K562 (cell line): Measurements from ENCODE around the gene SNX33. TPM values are rescaled to one million over a fixed set of nuclear protein-coding genes. Genes with fewer than 3 reads are reported as not detected.

ENCODE experiments used
- ATF7 ChIP-seq: fragments of 450-650 bp; IDR thresholded peaks from 2 replicates; pipeline ENCODE4 v1.7.1; 2014; ENCODE audit warnings: mild to moderate bottlenecking, moderate library complexity
- BRD9 ChIP-seq: fragments of 450-650 bp; IDR thresholded peaks from 2 replicates; pipeline ENCODE4 v1.6.1; 2018; ENCODE audit warnings: low read depth; ENCODE audit not compliant: partially characterized antibody
- CBX5 ChIP-seq: IDR thresholded peaks from 2 replicates; pipeline ENCODE4 v1.6.1; 2014; ENCODE audit warnings: low read depth, borderline replicate concordance
- CHD2 ChIP-seq: IDR thresholded peaks from 2 replicates; pipeline ENCODE4 v1.6.1; 2011; ENCODE audit warnings: low read depth, low read length
- FOXA1 ChIP-seq: fragments of 450-650 bp; IDR thresholded peaks from 2 replicates; pipeline ENCODE4 v1.6.1; 2016; ENCODE audit warnings: mild to moderate bottlenecking, borderline replicate concordance
- FOXP1 ChIP-seq: sonication (generic); formaldehyde crosslinking; IDR thresholded peaks from 2 replicates; pipeline ENCODE4 v1.8.0; 2022; ENCODE audit warnings: mild to moderate bottlenecking, missing genetic modification reagents
- GABPA ChIP-seq: fragments of 200-800 bp; sonication (Bioruptor generic); conservative IDR thresholded peaks from 2 replicates; pipeline ENCODE4 v1.6.1; 2016; ENCODE audit warnings: low read depth, missing genetic modification characterization, missing compliant biosample characterization
- HDAC1 ChIP-seq, 2 experiments: fragments of 450-650 bp; IDR thresholded peaks; 2 replicates each; pipeline ENCODE4 v1.6.1; 2016 to 2017; ENCODE audit warnings: inconsistent platforms in 1 of 2, mild to moderate bottlenecking in 1 of 2, moderate library complexity in 1 of 2
- HDGF ChIP-seq: fragments of 450-650 bp; IDR thresholded peaks from 2 replicates; pipeline ENCODE4 v1.6.1; 2016
- HNRNPK ChIP-seq: fragments of 200-400 bp; formaldehyde crosslinking; IDR thresholded peaks from one replicate; pipeline ENCODE4 v1.6.1; 2018; ENCODE audit warnings: mild to moderate bottlenecking, low read depth, low read length; ENCODE audit not compliant: poor library complexity, severe bottlenecking
- KDM2B ChIP-seq: fragments of 250-450 bp; sonication (Bioruptor Pico); IDR thresholded peaks from 2 replicates; pipeline ENCODE4 v1.8.0; 2021; ENCODE audit warnings: mild to moderate bottlenecking, moderate library complexity
- KLF6 ChIP-seq: fragments of 250-450 bp; sonication (Bioruptor Pico); IDR thresholded peaks from 2 replicates; pipeline ENCODE4 v1.4.0; 2020; ENCODE audit warnings: mild to moderate bottlenecking, moderate library complexity, borderline replicate concordance
- MCM2 ChIP-seq: fragments of 450-650 bp; IDR thresholded peaks from 2 replicates; pipeline ENCODE4 v1.6.1; 2017; ENCODE audit warnings: low read depth, mild to moderate bottlenecking
- MIER1 ChIP-seq: fragments of 450-650 bp; IDR thresholded peaks from 2 replicates; pipeline ENCODE4 v1.6.1; 2016; ENCODE audit warnings: antibody characterized with exemption, mild to moderate bottlenecking, low read depth
- MTA1 ChIP-seq: fragments of 450-650 bp; IDR thresholded peaks from 2 replicates; pipeline ENCODE4 v1.6.1; 2017; ENCODE audit warnings: borderline replicate concordance
- NFATC3 ChIP-seq: fragments of 450-650 bp; IDR thresholded peaks from 2 replicates; pipeline ENCODE4 v1.6.1; 2017; ENCODE audit warnings: mild to moderate bottlenecking
- NFRKB ChIP-seq: fragments of 450-650 bp; IDR thresholded peaks from 2 replicates; pipeline ENCODE4 v1.6.1; 2016; ENCODE audit warnings: low read depth
- PRMT5 ChIP-seq: sonication (generic); formaldehyde crosslinking; IDR thresholded peaks from 2 replicates; pipeline ENCODE4 v1.5.0; 2020; ENCODE audit warnings: missing genetic modification reagents
- RAD51 ChIP-seq: fragments of 450-650 bp; IDR thresholded peaks from 2 replicates; pipeline ENCODE4 v1.7.1; 2016; ENCODE audit warnings: low read depth, mild to moderate bottlenecking, borderline replicate concordance
- RBM22 ChIP-seq: fragments of 200-400 bp; formaldehyde crosslinking; IDR thresholded peaks from 2 replicates; pipeline ENCODE4 v1.6.1; 2018; ENCODE audit warnings: low read length, low read depth; ENCODE audit not compliant: poor library complexity, severe bottlenecking
- RFX1 ChIP-seq: fragments of 450-650 bp; IDR thresholded peaks from 2 replicates; pipeline ENCODE4 v1.6.1; 2016; ENCODE audit warnings: mild to moderate bottlenecking, moderate library complexity
- SMARCE1 ChIP-seq: fragments of 450-650 bp; IDR thresholded peaks from 2 replicates; pipeline ENCODE4 v1.7.1; 2016; ENCODE audit warnings: mild to moderate bottlenecking
- STAT5B ChIP-seq: fragments of 250-450 bp; sonication (Bioruptor Pico); IDR thresholded peaks from 2 replicates; pipeline ENCODE4 v1.8.0; 2021; ENCODE audit warnings: mild to moderate bottlenecking, inconsistent platforms
- ZC3H8 ChIP-seq: fragments of 450-650 bp; IDR thresholded peaks from 2 replicates; pipeline ENCODE4 v1.6.1; 2017
- ZFP1 ChIP-seq: fragments of 450-650 bp; formaldehyde crosslinking; IDR thresholded peaks from 2 replicates; pipeline ENCODE4 v1.4.0; 2020; ENCODE audit warnings: mild to moderate bottlenecking, mixed read lengths
- ZFX ChIP-seq: sonication (generic); formaldehyde crosslinking; IDR thresholded peaks from 2 replicates; pipeline ENCODE4 v1.8.0; 2022; ENCODE audit warnings: mild to moderate bottlenecking, missing genetic modification reagents, moderate library complexity
- ZNF586 ChIP-seq: fragments of 450-650 bp; formaldehyde crosslinking; conservative IDR thresholded peaks from 2 replicates; pipeline ENCODE4 v1.4.0; 2020; ENCODE audit warnings: mild to moderate bottlenecking, moderate library complexity
- polyA plus RNA-seq, 8 experiments: library from polyadenylated mRNA; depleted of rRNA in 4 of 8; stranded (reverse) in 5 of 8; unstranded in 3 of 8; fragments of >200 nt; fragmentation: Nextera tagmentation in 2 of 8; fragmentation: Illumina TruSeq in 1 of 8; extraction: Ambion mirVana in 2 of 8; extraction: Trizol in 1 of 8; gene quantifications; 2 replicates each; pipeline versions ENCODE4 v1.2.1 to v1.2.3, GENCODE V29; 2011 to 2014; ENCODE audit warnings: inconsistent platforms in 1 of 8, missing spikeins in 1 of 8
- total RNA-seq, 7 experiments: library from RNA; depleted of rRNA in 6 of 7; stranded (reverse); fragments of >200 nt in 6 of 7; fragmentation: Illumina TruSeq in 2 of 7; extraction: Trizol in 2 of 7; gene quantifications; 2 replicates each; pipeline versions ENCODE4 v1.2.1 to v1.2.3, GENCODE V29; 2011 to 2021; ENCODE audit warnings: low replicate concordance in 1 of 7
- TF ChIP-seq, protein P1 (sequence below): sonication (generic); formaldehyde crosslinking; IDR thresholded peaks from 2 replicates; pipeline ENCODE4 v1.8.0; 2022; ENCODE audit warnings: mild to moderate bottlenecking, missing genetic modification reagents, borderline replicate concordance
- TF ChIP-seq, protein P2 (sequence below): fragments of 450-650 bp; formaldehyde crosslinking; IDR thresholded peaks from 2 replicates; pipeline ENCODE4 v1.4.0; 2022; ENCODE audit warnings: mild to moderate bottlenecking, moderate library complexity
- TF ChIP-seq, protein P3 (sequence below): fragments of 250-450 bp; sonication (Bioruptor Pico); IDR thresholded peaks from 2 replicates; pipeline ENCODE4 v1.9.0; 2021; ENCODE audit warnings: mild to moderate bottlenecking

SNX33 gene
- total and polyA plus RNA-seq, 9 of the 15 experiments (the other 6 are each of a cell fraction or from before 2014, with no cell fraction given) = 1.4 to 14.1 (median 8.2) TPM

DNA sequence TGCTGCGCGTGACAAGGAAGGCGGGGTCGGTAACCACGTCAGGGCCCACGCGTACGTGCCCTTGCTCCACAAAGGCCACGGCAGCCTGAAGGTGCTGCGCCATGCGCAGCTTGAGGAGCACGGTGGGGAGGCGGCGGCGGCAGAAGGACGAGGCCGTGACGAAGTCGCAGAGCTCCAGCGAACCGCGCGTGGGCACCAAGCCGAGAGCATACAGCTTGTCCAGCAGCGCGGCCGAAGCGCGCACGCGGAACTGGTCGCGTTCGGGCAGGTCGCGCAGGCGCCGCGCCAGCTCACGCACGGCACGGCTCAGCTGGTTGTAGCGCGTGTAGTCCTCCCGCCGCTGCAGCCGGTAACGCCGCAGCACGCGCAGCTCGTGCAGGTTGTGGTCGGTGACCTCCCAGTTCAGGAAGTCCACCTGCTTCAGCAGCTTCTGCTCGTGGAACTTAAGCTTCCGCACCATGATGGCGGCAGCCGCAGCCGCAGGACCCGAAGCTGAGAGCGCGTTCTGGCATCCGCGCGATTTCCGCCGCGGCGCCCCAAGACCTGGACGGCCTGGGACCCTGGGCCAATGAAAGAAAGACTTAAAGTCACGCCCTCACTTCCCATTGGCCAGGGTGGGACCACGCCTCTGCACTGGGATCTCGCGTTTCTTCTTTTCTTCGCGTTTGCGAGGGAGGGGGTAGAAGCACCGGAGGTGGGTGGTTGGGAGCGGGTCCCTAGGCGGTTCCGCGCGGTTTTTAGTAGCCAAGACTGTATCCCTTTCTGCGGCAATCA, 7.8 kb upstream of the SNX33 start, which contains the start of gene IMP3 (continued):
- TF ChIP-seq, protein P1, sequence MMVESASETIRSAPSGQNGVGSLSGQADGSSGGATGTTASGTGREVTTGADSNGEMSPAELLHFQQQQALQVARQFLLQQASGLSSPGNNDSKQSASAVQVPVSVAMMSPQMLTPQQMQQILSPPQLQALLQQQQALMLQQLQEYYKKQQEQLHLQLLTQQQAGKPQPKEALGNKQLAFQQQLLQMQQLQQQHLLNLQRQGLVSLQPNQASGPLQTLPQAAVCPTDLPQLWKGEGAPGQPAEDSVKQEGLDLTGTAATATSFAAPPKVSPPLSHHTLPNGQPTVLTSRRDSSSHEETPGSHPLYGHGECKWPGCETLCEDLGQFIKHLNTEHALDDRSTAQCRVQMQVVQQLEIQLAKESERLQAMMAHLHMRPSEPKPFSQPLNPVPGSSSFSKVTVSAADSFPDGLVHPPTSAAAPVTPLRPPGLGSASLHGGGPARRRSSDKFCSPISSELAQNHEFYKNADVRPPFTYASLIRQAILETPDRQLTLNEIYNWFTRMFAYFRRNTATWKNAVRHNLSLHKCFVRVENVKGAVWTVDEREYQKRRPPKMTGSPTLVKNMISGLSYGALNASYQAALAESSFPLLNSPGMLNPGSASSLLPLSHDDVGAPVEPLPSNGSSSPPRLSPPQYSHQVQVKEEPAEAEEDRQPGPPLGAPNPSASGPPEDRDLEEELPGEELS (CRISPR knock-in tag) = peak; percentile 49; the same call in 1 of the 2 replicates
- TF ChIP-seq ATF7 = peak; percentile 67; the same call in 1 of the 2 replicates
- peak; percentile 98 for TF ChIP-seq CHD2
- no peak for TF ChIP-seq MTA1
- no peak for TF ChIP-seq BRD9
- TF ChIP-seq ZFX (CRISPR knock-in tag) = peak; percentile 67
- TF ChIP-seq, protein P2, sequence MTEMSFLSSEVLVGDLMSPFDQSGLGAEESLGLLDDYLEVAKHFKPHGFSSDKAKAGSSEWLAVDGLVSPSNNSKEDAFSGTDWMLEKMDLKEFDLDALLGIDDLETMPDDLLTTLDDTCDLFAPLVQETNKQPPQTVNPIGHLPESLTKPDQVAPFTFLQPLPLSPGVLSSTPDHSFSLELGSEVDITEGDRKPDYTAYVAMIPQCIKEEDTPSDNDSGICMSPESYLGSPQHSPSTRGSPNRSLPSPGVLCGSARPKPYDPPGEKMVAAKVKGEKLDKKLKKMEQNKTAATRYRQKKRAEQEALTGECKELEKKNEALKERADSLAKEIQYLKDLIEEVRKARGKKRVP (CRISPR knock-in tag) = no peak
- TF ChIP-seq KLF6 (CRISPR knock-in tag) = no peak
- TF ChIP-seq FOXA1 = no peak
- no peak for TF ChIP-seq RAD51
- no peak for TF ChIP-seq STAT5B (CRISPR knock-in tag)
- no peak for TF ChIP-seq HDGF
- peak; percentile 68 for TF ChIP-seq GABPA (tag)
- no peak for TF ChIP-seq CBX5
- TF ChIP-seq KDM2B (CRISPR knock-in tag) = 0 out of 2 replicates have a peak, but pooled peaks have one; percentile 82
- TF ChIP-seq NFRKB = peak; percentile 76; the same call in 1 of the 2 replicates
- peak in 1 of 2 experiments; percentile 98; a peak in 2 of 4 replicates for TF ChIP-seq HDAC1 (IDR thresholded peaks at IDR 0.05)
- TF ChIP-seq, protein P3, sequence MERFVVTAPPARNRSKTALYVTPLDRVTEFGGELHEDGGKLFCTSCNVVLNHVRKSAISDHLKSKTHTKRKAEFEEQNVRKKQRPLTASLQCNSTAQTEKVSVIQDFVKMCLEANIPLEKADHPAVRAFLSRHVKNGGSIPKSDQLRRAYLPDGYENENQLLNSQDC (CRISPR knock-in tag) = no peak; the same call in 1 of the 2 replicates
- no peak for TF ChIP-seq ZFP1
- peak; percentile 78; the same call in 1 of the 2 replicates for TF ChIP-seq FOXP1
- peak; percentile 26; the same call in 1 of the 2 replicates for TF ChIP-seq PRMT5 (CRISPR knock-in tag)
- no peak for TF ChIP-seq ZNF586 (CRISPR knock-in tag)
- no peak for TF ChIP-seq RFX1
- TF ChIP-seq HNRNPK = no peak
- no peak for TF ChIP-seq RBM22
- TF ChIP-seq NFATC3 = no peak
- no peak; the same call in 1 of the 2 replicates for TF ChIP-seq ZC3H8
- no peak for TF ChIP-seq MIER1
- TF ChIP-seq MCM2 = no peak
- TF ChIP-seq SMARCE1 = no peak
